Fibroblast of lung (primary cell): ENCODE measurements around the gene RPS24.

ENCODE experiments used
- EZH2 ChIP-seq: IDR thresholded peaks from 2 replicates; pipeline ENCODE4 v1.5.1; 2012; ENCODE audit warnings: low read length, control low read depth, mild to moderate bottlenecking; ENCODE audit errors: missing control alignments
- TF ChIP-seq, protein P1 (sequence below), 2 donors: IDR thresholded peaks in 1 of 2; conservative IDR thresholded peaks in 1 of 2; 1 replicate in 1 of 2; 2 replicates in 1 of 2; pipeline ENCODE4 v1.5.1; 2011 to 2012; ENCODE audit warnings: low read length in 2 of 2, control low read depth in 1 of 2, inconsistent platforms in 1 of 2, low read depth in 1 of 2, mild to moderate bottlenecking in 1 of 2

- TF ChIP-seq, protein P1, sequence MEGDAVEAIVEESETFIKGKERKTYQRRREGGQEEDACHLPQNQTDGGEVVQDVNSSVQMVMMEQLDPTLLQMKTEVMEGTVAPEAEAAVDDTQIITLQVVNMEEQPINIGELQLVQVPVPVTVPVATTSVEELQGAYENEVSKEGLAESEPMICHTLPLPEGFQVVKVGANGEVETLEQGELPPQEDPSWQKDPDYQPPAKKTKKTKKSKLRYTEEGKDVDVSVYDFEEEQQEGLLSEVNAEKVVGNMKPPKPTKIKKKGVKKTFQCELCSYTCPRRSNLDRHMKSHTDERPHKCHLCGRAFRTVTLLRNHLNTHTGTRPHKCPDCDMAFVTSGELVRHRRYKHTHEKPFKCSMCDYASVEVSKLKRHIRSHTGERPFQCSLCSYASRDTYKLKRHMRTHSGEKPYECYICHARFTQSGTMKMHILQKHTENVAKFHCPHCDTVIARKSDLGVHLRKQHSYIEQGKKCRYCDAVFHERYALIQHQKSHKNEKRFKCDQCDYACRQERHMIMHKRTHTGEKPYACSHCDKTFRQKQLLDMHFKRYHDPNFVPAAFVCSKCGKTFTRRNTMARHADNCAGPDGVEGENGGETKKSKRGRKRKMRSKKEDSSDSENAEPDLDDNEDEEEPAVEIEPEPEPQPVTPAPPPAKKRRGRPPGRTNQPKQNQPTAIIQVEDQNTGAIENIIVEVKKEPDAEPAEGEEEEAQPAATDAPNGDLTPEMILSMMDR (conservative IDR thresholded peaks at IDR 0.05 in 1 of 2, IDR thresholded peaks at IDR 0.05 in 1 of 2; ENCODE audit: low read depth in 1 of 2, low read length in 2 of 2) = no peak
- no peak for TF ChIP-seq EZH2
These were observed 30.9 kb upstream of the RPS24 start for GRCh38 chr10:78002541-78003288.
